GM21825 (cell line): ENCODE results near the gene CTU2.

ENCODE experiments used
- ATAC-seq: cut with Tn5 transposase; IDR thresholded peaks from one replicate; pipeline ENCODE4 v1.9.1; 2021; ENCODE audit warnings: mild to moderate bottlenecking, moderate library complexity; ENCODE audit not compliant: unreplicated experiment

Gene CTU2

GRCh38 chr16:88726408-88726749, 20.1 kb downstream of the CTU2 start:
- ATAC-seq, result no peak

DNA sequence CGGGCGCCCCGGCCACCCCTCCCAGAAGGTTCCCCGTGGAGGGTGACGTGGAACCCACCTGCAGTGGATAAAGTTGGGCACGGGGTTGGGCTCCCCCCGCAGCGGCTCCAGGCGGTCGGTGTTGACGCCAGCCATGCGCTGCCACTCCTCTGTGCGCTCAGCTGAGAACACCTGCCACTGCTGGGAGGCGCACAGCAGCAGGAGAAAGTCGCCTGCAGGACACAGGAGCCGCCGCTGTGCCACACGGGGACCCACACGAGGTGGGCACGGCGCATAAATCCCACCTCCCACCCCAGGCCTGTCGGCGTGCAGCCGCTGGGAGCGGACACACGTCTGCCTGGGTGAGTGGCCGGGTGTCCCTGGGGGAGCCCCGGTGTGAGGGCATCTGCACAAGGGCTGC, 20.7 kb downstream of the CTU2 start:
- no peak for ATAC-seq

DNA sequence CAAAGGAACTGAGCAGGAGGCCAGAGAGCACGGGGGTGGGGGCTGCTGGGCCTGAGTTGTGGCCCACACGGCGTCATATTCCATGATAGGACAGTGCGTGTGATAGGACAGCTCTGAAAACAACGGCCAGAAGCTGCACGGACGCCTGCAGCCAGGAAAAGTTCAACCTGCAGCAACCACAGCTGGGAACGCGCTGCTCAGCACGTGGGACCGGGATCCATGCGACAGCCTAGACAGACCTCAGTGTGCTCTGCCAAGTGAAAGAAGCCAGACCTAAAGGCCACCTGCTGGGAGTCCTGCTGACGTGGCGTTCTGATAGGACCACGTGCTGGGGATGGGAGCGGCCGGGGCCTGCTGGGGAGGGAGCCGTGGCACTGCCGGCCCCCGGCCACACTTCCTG, 21.6 kb downstream of the CTU2 start:
- no peak for ATAC-seq

GRCh38 chr16:88730632-88731607, 24.6 kb downstream of the CTU2 start:
- ATAC-seq, result no peak

GRCh38 chr16:88731699-88732098, 25.4 kb downstream of the CTU2 start:
- ATAC-seq, result no peak

DNA sequence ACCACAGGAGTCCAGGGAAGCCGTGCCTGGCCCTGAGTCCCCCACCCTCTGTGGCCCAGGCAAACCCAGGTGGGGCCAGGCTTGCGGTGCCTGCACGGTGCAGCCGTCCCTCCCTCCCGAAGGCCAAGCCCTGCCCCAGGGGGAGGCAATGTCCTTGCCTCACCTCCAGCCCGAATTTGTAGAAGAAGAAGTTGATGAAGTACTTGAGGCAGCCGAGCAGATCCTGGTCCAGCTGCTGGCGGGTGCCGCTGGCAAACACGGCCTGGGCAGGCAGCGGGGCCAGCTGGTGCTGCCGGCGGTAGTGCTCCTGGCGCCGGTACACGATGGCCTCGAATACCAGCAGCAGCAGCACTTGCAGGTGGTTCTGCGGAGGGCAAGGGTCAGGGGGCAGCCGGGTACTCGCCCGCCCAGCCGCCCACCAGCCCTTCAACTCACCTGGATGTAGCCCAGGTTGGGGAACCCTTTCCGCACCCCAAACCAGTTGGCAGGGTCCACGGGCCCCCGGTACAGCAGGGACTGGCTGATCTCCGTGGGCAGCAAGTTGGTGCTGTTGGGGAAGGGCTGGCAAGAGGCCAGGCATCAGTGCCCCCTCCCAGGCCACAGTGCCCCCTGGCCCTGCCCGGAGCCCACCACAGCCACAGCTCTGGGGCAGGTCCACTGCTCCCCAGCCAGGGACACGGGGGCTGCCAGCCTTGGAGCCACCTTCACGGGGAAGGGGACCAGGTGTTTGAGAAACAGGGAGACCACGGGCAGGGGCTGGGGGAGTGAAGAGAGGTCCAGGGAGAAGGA, 26.1 kb downstream of the CTU2 start:
- ATAC-seq, result no peak

- ATAC-seq, result no peak
Measured at GRCh38 chr16:88732961-88733294, 26.6 kb downstream of the CTU2 start.

DNA sequence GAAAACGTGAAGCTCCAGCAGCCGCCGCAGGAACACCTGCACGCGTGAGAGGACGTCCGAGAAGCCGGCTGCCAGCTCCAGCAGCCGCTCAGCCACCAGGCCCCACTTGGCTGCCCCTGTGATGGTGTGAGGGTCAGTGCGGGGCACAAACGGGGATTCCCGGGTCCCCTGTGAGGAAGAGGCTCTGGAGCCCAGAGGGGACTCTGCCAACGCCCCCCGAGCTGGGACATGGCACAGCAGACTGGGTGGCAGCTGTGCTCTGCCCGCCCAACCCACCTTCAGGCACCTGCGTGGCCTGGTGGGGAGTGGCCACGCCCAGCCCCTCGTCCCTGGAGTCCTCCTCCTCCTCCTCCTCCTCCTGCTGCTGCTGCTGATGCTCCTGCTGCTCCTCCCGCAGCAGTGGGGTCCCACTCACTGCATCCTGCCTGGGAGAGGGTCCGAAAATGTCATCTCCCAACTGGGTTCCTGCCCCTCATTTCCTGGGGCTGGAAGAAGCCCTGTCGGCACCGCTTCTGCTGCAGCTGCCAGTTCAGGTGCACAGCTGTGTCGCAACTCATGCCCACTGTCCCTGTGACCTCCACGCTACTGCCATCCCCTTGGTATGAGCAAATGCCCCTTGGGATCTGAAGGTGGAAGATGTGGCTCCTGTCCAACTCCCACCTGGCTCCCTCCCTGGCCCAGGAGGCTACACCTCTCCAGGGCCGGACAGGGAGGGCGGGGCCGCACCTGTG, 27.5 kb downstream of the CTU2 start:
- ATAC-seq, result no peak

GRCh38 chr16:88734361-88734728, 28.0 kb downstream of the CTU2 start:
- no peak for ATAC-seq

DNA sequence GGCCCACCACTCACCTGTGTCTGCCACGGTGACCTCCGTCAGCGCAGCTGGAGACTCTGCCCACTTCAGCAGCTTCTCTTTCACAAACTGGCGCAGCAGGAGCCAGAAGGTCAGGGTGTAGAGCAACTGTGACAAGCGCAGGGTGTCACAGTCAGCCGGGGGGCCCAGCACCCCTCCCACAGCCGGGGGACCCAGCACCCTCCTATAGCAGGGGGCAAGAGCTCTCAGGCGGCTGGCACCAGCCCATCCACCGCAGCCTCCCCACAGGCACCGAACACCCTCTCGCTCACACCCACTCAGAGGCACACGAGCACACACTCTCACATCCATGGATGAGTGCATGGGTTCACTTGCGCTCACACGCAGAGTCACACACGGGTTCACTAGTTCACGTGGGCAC, 28.8 kb downstream of the CTU2 start:
- no peak for ATAC-seq

DNA sequence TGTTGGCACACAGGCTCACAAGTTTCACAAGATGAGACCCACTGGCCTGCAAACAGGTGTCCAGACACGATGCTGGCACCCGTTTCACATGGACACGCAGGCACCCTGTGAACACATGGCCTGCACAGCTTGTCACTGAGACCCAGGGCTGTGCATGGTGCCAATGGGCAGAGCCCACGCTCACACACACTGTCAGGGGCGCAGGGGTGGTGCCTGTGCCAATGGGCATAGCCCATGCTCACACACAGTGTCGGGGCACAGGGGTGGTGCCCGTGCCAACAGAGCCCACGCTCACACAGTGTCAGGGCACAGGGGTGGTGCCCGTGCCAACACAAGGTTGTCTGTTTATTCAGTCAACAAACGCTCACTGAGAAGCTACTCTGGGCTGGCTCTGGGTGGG, 29.3 kb downstream of the CTU2 start:
- no peak for ATAC-seq

DNA sequence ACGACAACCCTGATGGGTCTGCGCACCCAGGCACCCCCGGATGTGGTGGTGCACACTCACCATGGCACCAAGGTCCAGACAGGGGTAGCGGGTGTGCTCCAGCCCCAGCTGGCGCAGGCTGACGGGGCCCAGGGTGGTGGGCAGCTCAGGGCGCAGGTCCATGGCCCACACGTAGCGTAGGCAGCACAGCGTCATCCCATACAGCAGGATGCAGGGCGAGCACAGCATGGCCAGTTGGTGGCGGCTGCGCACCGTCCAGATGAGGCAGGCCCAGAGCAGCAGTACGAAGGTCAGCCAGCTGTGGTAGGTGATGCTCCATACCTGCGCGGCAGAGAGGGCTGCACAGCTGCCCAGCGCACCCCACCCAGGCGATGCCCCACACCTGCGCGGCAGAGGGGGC, 29.8 kb downstream of the CTU2 start:
- no peak for ATAC-seq

DNA sequence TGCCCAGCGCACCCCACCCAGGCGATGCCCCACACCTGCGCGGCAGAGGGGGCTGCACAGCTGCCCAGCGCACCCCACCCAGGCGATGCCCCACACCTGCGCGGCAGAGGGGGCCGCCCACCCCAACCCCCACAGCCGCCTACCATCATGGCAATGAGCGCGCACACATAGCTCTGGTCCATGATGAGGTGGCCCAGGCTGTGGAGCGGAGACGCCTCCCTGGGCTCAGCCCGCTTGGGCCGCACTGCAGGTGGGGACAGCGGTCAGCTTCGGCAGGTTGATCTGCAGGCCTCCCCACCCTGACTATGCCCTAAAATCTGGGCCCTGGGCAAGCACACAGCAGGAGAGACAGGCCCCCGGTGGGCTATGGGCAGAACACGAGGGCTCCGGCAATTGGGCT, 30.2 kb downstream of the CTU2 start:
- ATAC-seq, result no peak

DNA sequence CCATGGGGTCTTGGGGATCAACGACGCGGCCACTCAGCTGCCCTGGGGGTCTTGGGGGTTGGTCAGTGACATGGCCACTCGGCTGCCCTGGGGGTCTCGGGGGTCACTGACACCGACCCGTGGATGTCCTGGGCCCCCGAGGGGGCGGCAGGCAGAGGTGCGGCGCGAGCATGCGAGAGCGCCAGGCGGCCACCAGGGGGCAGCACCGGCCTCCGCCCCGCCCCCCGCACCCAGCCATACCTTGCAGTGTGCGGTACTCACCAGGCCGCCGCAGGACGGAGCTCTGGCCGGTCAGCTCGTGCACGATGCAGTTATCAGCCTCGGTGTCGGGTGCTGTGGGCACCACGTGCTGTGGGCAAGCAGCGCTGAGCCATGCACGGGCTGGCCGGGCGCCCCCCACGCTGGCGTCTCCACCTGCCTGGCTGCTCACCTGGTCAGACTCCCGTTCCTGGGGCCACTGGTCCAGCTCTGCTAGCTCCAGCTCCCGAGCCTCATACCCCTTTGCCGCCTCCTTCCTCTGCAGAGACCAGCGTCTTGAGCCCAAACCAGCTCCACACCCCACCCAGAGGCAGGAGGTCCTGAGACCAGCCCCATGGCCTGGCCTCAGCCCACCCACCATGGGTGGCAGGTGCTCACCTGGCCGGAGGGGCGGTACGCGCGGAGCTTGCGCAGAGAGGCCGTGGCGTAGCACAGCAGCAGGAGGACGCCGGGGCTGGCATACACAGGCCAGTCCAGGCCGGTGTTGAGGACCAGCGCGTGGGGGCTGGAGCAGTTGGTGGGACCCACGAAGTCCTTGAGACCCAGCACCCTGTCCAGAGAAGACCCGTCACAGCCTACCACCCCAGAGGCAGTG, 31.2 kb downstream of the CTU2 start:
- ATAC-seq, result peak; percentile 52

- no peak for ATAC-seq
Measured at GRCh38 chr16:88738151-88739084, 32.1 kb downstream of the CTU2 start.

DNA sequence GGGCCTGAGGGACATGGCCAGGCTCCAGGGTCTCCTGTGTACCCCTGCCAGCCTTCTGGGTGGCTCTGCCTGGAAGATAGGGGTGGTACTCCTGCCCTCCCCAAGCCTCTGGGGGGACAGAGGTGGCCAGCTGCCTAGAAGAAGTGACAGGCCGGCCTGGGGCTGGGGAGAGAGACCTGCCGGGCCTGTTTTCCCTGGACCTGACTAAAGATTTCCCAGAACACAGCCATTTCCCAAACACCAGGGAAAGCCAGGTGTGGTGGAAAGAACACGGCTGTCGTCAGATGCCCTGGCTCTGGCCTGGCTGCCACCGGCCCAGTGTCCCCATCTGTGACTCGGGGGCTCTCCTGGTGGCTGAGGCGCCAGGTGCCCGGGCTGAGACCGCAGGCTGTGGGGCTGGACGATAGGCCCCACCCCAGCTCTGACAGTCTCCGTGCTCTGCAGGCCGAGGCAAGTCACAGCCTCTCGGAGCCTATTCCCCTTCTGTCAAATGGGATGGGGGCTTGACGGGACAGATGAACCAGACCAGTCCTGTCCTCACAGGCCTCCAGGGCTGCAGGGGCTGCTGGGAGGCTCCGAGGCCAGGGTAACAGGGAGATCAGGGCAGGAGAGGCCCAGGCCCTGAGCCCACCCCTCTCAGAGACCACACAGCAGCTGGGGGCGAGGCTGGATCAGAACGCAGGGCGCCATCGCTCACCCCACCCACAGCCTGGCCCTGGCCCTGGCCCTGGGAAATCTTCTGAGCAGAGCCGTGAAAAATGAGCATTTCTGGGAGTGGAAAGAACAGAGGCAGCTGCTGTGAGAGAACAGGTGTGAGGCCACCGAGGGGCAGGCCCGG, 33.1 kb downstream of the CTU2 start:
- ATAC-seq, result no peak

DNA sequence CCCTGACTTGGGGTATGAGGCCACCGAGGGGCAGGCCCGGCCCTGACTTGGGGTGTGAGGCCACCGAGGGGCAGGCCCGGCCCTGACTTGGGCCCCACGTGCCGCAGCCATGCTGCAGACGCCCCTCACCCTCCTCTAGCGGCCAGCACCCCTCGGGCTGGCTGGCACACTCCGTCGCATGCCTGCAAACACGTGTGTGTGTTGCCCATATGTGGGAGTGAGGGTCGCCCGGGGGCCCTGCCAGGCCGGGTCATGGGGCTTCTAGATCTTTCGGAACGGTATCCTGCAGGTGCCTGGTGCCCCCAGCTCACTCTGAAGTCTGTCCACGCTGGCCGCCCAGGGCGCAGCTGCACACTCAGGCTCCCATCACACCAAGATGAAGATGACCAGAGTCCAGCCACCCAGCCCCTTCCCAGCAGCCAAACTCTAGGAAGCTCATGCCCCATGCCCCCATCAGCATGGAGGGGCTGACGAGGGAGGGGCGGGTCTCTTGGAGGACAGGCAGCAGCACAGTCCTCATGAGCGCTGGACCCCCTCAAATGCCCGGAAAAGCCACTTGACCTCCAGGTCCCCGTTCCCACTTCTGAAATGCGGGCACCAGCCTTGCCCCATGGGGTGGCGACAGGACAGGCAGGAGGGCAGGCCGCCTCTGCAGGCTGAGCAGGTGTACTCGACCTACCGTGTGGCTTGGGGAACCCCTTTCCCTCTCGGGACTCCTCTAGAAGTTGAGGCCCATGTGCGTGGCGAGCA, 33.8 kb downstream of the CTU2 start:
- no peak for ATAC-seq

- no peak for ATAC-seq
Measured at GRCh38 chr16:88740727-88741055, 34.4 kb downstream of the CTU2 start.
